Activated CD4-positive, alpha-beta T cell treated with anti-CD3 and anti-CD28 coated beads, Interleukin-2, amount 50 U/mL, for 24 hours (primary cell): Measurements from ENCODE around the gene DTX3L.

Source experiments
- DNase-seq, 2 donors: peaks; one replicate each; pipeline ENCODE4 v3.0.0-alpha.2; 2020; ENCODE audit warnings: low read depth in 1 of 2, low spot score in 1 of 2

The DTX3L gene

DNA sequence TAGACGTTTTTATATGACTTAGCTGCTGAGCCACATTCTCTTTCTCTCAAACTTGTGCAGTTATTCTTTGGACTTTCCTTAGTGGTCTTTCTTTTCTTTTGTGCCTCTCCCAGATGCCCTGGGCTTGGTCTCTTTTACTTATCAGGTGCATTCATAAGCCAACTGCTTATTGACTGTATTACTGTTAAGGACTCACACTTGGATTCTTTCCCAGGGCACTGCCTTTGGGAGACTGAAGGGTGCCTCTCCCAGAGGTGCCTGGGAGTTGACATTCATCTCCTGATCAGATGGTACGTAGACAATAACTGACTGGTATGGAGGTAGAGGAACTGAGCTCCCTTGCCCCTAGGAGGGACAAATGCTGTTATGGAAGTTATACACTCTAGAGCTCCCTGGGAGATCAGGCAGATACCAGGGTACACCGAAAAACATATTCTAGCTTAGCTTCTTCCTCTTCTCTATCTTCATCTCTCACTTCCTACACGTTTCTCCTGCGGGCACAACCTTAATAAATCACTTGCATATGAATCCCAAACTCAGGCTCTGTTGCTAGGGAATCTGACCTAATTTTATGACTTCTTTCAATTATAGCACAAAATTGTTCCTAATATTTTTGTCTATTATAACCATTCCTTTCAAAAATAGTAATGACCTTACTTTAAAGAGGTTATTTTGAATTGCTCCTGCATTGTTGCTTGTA is 38.0 kb downstream of the DTX3L start:
- no peak for DNase-seq

DNA sequence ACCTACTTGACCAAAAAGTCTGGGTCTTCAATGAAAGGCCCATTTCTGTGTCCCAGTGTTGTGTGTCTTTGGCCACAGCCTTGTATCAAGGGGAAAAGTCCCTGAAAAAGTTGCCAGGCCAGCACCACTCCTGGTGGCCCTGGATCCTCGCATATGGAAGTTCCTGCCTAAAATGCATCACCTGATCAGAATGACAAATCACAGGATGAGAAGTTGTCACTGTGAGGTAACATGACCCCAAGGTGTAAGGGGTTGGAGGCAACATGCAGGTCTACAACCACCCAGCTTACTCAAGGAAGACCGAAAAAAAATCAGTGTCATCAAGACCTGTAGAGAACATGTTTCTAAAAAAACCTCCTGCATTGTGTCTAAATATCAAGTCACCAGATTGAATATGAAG is 38.9 kb downstream of the DTX3L start:
- DNase-seq: no peak

DNA sequence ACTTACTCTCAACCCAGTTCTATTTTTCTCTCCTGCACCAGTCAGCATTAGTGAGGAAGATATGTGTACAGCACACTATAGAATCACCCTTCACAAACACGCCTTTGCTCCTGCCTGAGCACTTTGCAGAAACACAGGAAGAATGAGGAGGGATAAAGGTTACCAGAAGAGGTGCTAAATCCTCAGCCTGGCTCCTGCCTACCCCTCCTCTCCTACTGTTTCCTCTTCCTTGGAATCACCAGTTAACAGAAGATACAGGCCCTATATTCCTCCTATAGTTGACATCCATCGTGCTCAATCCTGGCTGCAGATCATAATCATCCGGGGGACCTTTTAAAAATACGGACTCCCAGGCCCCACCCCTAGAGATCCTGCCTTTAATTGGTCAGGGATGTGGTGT is 42.2 kb downstream of the DTX3L start:
- no peak for DNase-seq

DNA sequence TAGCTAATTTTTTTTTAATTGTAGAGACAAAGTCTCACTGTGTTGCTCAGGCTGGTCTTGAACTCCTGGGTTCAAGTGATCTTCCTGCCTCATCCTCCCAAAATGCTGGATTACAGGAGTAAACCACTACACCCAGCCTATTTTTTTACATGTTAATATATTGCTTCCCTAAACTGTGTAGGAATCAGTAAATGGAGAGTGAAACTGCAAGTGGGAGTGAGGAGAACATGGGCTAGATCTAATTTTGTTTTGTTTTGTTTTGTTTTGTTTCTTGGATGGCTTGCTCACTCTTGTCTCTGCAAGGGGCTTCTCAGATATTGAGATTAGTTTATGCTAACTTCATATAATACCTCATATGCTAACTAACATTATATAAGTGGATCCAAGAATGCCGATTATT is 44.8 kb downstream of the DTX3L start:
- DNase-seq: no peak

DNA sequence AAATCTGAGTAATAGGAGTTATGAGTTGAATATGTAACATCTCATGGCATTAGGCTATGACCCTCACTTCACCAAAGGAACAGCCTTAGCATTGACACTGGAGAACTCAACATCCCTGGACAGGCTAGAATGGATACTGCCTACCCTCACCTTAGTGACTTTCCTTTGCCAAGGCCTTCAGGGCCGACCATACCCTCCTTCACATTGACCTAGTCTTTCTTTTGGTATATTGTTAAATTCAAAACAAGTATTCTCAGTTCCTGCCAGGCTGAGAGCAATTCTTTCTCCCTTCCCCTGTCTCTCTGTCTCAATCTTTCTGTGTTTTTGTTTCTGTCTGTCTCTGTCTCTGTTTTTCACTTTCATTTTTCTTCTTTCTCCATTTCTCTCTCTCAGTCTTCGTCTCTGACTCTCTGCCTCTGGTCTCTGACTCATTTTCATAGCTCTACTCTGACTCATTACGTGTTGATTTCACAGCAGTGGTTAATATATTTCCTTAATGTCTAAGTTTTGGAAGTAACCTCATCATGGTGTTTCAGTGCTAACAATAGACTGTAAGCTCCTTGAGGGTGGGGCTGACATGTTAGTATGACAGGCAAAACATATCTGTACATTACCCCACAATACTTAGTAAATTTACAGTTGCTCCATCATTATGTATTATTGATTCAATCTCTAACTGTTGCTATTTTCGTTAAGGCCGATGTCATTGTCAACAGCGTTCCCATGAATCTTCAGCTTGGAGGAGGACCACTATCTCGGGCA is 45.8 kb downstream of the DTX3L start:
- peak in 1 of 2 donors; percentile 51 for DNase-seq

DNA sequence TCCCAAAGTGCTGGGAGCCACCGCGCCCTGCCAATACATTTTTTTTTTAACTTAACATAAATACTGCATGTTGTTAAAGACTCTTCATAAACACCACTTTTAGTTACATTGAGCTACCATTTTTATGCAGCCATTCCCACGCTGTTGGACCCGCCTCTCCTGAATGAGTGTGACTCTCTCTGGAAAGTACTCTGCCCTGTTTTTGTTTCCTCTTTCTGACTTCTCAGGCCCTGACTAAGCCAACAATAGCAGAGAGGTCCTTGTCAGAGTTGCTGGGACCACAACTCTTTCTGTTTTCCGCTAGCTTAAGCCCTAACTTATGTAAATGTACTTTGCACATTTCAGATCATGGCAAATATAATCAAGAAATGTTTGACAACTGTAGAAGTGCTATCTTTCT is 48.6 kb downstream of the DTX3L start:
- DNase-seq: no peak

DNA sequence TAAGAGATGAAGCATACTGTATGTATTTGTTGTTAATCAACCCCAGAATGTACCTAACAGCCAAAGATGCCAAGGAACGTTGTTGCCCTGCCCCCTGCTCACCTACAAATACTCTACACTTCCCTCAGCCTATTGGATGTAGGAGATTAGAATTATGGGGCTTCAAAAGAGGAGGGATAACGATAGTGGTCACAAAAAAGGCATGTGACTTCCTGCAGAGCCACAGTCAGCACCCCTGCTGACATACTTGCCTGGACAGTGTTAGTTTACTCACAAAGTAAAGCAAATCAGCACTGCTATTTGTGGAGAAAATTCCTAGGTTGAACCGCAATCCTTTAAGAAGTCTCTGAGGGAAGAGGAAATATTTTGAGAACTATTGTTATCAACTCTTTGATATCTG is 51.2 kb downstream of the DTX3L start:
- no peak for DNase-seq

DNA sequence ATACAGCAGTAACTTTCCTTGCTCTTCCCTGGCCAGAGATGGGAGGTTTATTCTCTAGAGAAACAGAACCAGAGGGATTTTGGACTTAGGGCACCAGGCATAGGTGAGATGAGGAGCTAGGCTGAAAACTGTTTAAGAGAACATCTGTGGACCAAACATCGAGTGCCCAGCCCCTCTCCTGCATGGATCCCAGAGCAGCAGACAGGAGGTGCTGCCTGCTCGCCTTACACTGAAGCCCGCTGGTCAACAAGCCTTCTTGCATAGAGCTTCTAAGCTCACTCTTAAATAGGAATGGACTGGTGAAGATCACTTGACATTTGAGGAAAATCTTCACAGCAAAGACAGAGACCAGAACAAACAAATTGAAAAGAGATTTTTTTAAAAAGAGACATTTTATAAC is 54.5 kb downstream of the DTX3L start:
- DNase-seq: no peak

DNA sequence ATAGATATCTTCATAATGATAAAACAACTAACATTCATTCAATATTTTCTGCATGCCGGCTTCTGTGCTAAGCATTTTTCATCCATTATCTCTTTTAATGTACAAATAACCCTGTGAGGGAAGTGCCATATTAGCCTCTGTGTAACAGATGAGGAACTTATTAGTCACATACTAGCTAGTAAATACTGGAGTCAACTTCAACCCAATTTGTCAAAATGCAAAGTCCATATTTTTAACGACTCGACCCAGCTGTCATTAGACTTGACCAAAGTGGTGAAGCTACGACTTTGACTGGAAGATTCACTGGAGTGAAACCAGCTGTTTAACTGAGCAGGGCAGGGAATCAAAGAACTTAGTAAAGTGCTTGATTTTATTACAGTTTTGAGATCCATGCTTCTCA is 54.9 kb downstream of the DTX3L start:
- DNase-seq: no peak

DNA sequence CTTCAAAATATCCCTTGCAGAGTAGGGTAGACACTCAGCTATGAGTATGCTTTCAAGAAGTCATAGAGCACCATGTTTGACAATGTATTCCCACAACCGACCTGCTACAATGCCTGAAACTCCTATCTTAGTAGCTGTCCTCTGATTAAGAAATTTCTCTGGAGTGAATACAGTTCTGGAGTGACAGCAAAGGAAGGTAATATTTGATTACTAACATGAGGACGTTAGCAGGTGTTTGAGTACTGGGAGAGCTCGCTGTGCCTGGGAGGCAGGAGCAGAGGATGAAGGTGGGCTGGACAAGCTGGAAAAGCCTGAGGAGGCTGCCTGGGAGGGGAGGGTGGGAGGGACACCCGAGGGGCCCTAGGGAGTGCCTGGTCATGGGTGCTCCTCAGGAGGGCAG is 56.3 kb downstream of the DTX3L start:
- DNase-seq: no peak

DNA sequence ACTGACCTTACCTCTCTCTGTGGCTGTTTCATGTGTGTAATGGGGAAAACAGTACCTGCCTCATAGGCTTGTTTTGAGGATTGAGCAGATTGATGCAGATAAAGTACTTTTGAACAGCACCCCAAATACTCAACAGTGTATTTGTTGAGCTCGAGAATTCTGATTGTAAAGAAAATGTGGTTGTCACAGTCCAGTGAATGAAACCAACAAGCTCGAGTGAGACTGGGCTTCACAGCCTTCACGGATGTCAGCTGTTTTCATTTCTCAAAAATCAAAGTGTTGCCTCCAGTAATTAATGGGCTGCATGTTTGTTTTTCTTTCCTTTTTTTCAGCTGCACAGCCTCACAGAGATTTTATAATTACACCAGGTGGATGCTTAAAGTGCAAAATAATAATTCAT is 57.0 kb downstream of the DTX3L start:
- DNase-seq: no peak

DNA sequence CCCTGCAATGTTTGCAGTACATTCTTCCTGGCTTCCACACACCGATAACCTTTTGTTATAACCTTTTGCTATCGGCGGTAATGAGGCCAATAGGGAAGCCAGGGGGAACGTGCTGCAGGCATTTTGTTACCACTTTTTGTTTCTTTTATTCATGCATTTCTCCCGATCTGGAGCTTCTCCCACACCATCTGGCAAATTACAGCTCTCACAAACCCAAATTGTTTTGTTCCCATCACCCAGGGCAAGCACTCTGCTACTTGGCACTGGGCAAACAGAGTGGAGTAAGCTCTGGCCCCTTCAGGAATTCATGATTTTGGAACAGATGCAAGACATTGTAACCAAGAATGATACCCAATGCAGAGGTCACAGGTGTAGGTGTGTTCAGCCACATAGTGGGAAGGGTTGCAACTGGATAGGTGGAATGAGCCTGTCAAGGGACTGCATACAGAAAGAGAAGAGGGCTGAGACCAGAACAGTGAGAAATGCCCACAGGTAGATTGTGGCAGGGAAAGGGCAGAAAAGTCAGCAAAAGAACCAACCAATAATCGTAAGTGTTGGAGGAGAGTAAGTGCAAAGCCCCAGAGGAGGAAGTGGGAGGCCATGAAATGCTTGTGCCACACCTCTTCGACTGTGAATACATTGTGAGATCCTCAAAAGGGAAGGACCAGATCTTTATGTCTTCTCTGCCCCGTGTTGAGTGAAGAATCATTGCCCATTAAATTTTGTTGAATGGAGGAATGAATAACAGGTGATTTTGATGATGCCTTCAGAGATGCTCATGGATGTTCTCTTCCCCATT is 59.1 kb downstream of the DTX3L start:
- DNase-seq: no peak
